ENCODE measurements around the gene GALK2.
"Not testable (repeated sequence)": the region's sequence is repeated elsewhere in the genome, so short reads cannot be mapped to it uniquely, and the experiment has no call there.

The GALK2 gene

DNA sequence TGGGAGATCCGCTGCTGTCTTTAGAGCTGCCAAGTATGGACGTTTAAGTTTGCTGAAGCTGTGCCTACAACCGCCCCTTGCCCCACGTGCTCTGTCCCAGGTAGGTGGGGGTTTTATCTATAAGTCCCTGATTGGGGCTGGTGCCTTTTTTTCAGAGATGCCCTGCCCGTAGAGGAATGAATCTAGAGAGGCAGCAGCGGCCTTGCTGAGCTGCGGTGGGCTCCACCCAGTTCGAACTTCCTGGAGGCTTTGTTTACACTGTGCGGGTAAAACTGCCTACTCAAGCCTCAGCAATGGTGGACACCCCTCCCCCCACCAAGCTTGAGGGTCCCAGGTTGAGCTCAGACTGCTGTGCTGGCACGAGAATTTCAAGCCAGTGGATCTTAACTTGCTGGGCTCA, 169.6 kb downstream of the GALK2 start:
- DNase-seq (ENCODE audit: low spot score) = no peak

DNA sequence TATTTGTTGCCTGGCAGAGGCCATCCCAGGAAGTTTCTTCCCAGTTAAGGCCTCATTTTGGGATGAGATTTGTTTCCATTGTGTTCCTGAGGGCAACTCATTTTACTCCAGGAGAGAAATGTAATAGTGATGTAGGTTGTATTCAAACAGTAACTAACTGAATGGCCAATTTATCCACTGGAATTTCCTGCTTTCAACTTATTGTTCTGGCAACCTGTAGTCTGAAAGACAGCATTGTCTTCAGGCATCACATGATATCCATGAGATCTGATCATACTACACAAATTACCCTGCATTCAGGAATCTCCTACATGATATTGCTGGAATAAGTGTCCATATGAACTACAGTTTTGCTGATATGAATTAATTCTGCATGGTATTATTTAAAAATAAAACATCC, 173.5 kb downstream of the GALK2 start:
- no peak for DNase-seq (ENCODE audit: low spot score)

- DNase-seq (ENCODE audit: low spot score) = not testable (repeated sequence)
These were observed 184.4 kb downstream of the GALK2 start for GRCh38 chr15:49354439-49354838.

- DNase-seq (ENCODE audit: low spot score) = no peak
These were observed 191.3 kb downstream of the GALK2 start for GRCh38 chr15:49361370-49361769.

GRCh38 chr15:49366496-49366895, 196.4 kb downstream of the GALK2 start:
- no peak for DNase-seq (ENCODE audit: low spot score)

DNA sequence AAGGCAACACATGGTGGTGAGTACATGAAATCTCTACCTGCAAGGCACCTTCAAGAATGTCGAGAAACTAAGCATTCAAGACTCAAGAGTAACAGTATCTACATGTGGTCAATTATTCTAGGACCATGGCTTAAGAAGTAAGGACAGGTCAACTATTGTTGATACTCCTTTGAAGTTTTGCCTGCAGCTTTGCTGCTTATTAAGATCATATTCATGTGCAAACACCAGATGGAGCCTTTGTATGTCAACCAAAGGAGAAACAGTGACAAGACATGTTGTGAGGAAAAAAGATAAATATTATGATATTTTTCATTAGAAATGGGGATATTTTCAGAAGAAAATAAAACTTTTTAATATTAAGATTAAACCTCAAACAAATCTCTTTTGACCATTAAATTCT, 200.7 kb downstream of the GALK2 start:
- no peak for DNase-seq (ENCODE audit: low spot score)

DNA sequence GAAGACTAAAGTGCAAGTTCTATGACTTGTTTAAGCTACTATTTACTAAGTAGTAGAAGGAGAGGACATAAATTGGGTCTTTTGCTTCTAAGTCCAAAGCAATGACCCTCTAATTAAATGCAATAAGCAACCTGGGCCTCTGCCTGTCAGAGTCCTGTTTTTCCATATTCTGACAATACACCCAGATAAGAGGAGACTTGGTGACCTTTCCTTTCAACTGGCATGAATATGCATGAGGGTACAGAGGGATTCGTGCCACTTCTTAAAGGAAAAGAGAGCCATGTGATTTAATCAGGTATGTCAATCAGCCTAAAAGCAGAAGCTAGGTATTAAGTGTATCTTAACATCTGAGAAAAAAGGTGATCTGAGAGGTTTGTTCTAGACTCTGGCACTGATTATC, 202.3 kb downstream of the GALK2 start:
- DNase-seq (ENCODE audit: low spot score) = no peak

DNA sequence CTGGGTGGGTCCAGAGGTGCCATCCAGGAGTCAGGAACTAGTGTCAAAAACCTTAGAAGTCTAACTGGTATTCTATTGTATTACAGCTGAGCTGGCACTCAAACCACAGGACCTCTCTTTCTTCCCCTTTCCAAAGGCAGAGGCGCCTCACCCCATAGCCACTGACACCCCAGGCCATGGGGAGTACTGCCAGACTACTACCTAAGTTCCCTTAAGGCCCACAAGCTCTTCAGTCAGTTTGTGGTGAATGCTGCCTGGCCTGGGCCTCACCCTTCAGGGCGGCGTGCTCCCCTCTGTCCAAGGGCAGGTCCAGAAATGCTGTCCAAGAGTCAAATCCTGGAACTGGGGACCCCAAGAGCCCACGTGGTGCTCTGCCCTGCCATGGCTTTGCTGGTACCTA, 209.9 kb downstream of the GALK2 start:
- DNase-seq (ENCODE audit: low spot score) = no peak

DNA sequence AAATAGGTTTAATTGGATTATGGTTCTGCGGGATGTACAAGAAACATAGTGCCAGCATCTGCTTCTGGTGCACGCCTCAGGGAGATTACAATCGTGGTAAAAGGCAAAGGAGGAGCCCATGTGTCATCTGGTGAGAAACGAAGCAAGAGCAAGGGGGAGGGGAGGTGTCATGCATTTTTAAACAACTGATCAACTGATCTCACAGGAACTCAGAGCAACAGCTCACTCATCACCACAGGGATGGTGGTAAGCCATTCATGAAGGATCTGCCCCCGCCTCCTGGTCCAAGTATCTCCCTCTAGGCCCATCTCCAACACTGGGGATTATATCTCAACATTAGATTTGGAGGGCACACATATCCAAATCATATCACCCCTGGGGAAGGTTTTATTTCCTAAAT, 210.9 kb downstream of the GALK2 start:
- DNase-seq (ENCODE audit: low spot score) = peak; percentile 39
